Astrocyte (in vitro differentiated cells and primary cell): ENCODE measurements around the gene IFNA8.

Source experiments
- CTCF ChIP-seq: IDR thresholded peaks from 2 replicates; pipeline ENCODE4 v1.5.1; 2011; ENCODE audit warnings: low read depth, mild to moderate bottlenecking, inconsistent platforms, low read length, moderate library complexity; ENCODE audit not compliant: insufficient read depth
- EZH2 ChIP-seq: IDR thresholded peaks from 2 replicates; pipeline ENCODE4 v1.6.1; 2012; ENCODE audit warnings: mild to moderate bottlenecking, low read length, inconsistent platforms; ENCODE audit not compliant: insufficient read depth

DNA sequence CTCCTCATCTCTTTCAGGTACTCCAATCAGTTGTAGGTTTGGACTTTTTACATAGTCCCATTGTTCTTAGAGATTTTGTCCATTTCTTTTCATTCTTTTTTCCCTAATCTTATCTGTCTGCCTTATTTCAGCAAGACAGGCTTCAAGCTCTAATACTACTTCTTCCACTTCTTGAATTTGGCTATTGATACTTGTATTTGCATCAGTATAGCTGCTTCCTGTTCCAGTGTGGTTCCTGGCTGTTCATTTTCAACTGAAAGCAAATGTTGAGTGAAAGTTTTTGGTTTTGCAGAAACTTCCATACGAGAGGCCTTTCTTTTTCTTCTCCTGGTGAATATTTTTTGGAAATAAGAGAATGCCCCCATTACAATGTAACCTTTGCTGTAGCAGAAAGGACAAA, 19.3 kb downstream of the IFNA8 start:
- TF ChIP-seq CTCF (no peak), EZH2 (no peak)
